KOPT-K1 (cell line): ENCODE results near the gene POU2F1.

ENCODE experiments used
- H3K27ac ChIP-seq: fragments of 200-600 bp; sonication (generic); 2 replicates; pipeline ENCODE4 v1.5.1; 2016; ENCODE audit warnings: antibody characterized with exemption, mild to moderate bottlenecking, low read depth, low read length; ENCODE audit not compliant: poor library complexity, severe bottlenecking
- H3K36me3 ChIP-seq: fragments of 200-600 bp; sonication (generic); 2 replicates; pipeline ENCODE4 v1.5.1; 2017; ENCODE audit warnings: antibody characterized with exemption, mild to moderate bottlenecking, low read length, moderate library complexity; ENCODE audit not compliant: insufficient read depth
- H3K9me3 ChIP-seq: fragments of 200-600 bp; sonication (generic); 2 replicates; pipeline ENCODE4 v1.5.1; 2017; ENCODE audit warnings: antibody characterized with exemption, low read length, mild to moderate bottlenecking; ENCODE audit not compliant: insufficient read depth, poor library complexity, severe bottlenecking

POU2F1 gene

DNA sequence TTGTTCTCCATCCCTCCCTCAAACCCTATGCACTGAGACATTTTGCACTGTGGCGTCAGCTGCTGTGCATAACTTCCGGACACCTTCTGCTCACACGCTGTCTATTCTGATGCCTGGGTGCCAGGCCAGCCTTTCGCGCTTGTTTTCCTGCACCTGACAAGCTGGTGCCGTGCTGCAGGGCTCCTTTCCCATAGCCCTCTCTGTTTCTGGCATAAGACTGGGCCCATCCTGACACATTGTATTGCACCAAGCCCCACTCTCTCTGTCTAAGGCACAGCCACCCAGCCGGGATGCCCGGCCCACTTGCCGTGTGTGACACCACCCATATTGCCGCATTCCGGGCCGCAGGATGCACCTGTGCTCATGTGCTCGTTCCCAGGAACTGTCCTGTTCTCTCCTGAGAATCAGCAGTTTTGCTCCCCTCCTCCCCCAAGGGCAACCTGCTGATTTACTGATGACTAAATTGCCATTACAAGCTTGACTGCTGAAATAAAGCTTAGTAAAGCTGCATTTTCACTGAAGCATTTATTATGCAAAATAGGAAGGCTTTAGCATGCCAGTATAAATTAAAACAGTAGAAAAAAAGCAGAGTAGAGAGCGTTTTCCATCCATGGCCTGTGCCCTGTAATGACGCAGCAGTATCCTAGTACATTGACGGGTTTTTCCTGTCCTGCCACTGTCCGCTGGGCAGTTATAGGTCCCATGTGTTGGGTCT, 209.6 kb downstream of the POU2F1 start:
- Histone ChIP-seq H3K27ac (no peak overlapping the region), H3K36me3 (peaks cover 58% of the 10 kb centered on the region), H3K9me3 (no peaks in the 10 kb centered on the region)

DNA sequence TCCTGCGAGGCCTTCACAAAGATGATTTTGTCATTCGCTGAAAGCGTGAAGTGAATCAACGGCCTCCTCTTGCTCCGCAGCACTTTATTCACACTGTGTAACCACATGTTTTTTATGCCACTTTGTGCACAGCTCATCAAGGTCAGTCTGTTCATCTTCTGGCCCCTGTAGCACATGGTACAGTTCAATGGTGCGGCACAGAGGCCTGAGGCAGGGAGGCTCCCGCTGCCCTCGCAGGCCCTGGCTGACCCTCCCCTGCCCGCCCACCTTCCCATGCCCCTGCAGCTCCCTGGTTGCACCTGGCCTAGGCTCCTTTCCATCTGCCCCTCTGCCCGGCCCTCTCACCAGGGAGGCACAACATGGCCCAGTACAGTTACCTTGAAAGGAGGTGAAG, 210.2 kb downstream of the POU2F1 start:
- peaks cover 64% of the 10 kb centered on the region for H3K36me3 ChIP-seq
- no peak overlapping the region for H3K27ac ChIP-seq
- H3K9me3 ChIP-seq: no peaks in the 10 kb centered on the region

DNA sequence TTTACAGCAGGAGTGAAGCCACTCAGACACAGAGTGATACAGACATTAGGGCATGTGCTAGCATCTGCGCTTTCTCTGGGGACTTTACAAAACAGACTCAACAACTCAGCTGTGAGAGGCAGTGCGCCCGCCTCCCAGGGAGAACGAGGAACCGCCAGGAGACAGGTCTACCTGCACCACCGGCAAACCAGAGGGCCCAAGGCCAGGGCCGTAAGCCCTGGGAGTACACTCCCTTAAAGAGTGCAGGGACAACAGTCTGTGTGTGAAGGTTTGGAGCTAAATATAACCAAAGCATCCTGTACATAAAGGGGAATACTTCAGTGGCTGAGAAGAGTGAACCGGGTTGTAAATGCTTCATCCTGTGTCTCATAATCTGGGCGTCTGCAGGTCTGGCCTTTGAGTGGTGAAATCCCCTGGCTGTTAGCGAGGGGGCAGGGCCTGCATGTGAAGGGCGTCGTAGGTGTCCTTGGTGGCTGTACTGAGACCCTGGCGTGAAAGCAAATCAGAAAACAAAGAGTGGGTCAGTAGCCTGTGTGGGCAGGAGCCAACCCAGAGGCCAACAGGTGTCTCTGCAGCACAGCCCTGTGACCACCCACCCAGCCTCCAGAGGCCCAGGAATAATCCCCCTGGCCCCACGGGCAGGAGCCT, 210.7 kb downstream of the POU2F1 start:
- H3K9me3 ChIP-seq: no peaks in the 10 kb centered on the region
- H3K36me3 ChIP-seq: peaks cover 69% of the 10 kb centered on the region
- no peak overlapping the region for H3K27ac ChIP-seq

DNA sequence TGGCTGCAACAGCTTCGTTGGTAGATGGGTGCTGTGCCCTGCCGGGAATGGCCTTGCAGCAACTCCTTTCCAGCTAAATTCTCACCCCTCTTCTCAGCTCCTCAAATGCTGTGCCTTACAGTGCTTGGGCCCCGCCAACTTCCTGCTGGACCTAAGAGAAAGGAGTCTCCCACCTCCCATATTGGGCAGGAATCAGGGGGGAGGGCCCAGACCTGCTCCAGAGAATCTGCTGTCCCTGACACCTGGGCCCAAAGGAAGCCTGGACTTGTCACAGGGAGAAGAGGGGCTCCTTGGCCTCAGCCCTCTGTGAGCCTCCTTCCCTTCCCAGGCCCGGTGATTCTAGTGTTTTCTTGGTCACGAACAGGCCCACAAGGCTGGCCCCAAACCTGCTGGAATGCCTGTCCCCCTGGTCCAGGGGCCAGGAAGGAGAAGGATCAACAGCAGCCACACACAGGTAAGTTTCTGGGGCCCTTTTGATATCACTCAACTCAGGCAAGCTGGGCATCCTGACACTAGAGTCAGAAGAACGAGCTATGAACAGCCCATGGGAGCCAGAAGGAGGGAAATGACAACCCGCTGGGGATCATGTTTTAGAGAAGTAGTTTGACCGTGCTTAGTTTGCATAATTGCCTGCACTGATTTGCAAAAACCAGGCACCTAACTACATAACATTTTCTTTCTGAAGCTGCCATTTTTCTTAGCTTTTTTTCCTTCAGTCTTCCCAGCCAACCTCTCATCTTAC, 211.4 kb downstream of the POU2F1 start:
- Histone ChIP-seq H3K36me3 (peaks cover 76% of the 10 kb centered on the region), H3K27ac (no peak overlapping the region), H3K9me3 (no peaks in the 10 kb centered on the region)

DNA sequence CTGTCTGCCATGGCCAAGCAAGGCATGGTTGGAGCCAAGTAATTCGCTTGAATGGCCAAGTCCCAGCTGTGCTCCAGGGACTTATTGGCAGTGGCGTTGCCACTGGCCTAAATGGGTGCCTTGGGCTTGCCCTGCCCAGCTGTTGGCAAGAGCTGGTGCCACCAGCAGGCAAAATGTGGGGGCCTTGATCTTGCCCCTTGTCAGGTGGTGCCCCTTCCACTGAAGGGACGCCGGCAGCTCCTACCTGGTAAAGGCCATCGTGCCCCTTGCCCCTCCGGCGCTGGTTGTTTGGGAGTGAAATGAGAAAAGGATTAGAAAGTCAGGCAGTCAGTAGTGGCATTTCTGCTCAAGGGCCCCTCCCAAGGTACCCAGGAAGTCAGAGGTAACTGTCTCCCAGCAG, 212.1 kb downstream of the POU2F1 start:
- H3K27ac ChIP-seq: no peak overlapping the region
- H3K9me3 ChIP-seq: no peaks in the 10 kb centered on the region
- peaks cover 83% of the 10 kb centered on the region for H3K36me3 ChIP-seq

DNA sequence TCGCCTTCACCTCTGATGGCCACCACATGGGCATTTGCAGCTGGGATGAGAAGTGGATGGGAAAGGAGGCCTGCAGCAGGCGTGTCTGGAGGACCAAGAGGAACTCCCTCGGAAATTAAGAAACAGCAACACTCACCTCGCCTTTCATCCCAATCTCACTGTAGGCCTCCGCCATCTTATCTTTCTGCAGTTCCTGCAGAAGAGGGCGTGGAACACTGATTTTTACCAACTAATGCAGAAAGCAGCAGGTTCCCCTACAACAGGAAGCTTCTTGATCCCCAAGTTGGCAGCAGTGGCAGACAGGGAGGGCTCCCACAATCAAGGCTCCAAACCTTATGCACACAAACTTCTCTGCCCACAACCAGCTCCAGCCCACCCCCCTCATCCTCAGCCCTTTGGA, 213.2 kb downstream of the POU2F1 start:
- H3K36me3 ChIP-seq: peaks cover 94% of the 10 kb centered on the region
- no peak overlapping the region for H3K27ac ChIP-seq
- no peaks in the 10 kb centered on the region for H3K9me3 ChIP-seq

DNA sequence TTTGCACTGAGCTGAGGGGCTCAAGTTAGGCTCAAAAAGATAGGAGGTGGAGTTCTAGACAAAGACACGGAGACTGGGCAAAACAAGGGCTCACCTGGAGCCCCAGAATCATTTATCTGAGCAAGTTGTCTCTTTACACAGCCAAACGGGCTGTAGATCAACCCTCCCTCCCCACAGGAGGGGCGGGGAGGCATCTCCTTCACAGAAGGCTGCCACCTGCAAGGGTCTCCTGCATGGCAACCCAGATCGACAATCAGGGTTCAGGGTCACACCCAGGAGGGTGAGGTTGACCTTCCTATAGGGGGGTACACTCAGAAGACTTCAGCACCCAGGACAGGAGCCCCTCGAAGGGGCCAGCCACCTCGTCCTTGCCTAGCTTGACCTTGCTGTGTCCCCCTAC, 213.6 kb downstream of the POU2F1 start:
- Histone ChIP-seq H3K9me3 (no peaks in the 10 kb centered on the region), H3K36me3 (peaks cover 98% of the 10 kb centered on the region), H3K27ac (no peak overlapping the region)

DNA sequence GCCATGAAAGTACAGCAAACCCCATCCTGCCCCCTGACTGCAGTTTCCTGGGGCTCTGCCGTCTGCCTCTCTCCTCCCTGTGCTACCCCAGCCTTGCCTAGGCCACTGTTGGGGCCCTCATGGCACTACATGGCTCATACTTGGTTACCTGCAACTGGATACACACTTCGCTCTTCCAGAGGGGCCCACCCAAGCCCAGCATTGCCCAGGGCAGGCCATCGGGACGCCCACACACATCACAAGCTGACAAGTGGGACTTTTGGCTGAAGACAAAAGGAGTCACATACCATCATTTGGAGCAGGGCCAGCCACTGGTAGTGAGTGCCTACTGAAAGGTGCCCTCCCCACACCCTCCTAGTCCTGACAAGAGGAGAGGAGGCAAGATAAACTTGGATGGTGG, 214.8 kb downstream of the POU2F1 start:
- H3K36me3 ChIP-seq: peaks cover 98% of the 10 kb centered on the region
- no peak overlapping the region for H3K27ac ChIP-seq

DNA sequence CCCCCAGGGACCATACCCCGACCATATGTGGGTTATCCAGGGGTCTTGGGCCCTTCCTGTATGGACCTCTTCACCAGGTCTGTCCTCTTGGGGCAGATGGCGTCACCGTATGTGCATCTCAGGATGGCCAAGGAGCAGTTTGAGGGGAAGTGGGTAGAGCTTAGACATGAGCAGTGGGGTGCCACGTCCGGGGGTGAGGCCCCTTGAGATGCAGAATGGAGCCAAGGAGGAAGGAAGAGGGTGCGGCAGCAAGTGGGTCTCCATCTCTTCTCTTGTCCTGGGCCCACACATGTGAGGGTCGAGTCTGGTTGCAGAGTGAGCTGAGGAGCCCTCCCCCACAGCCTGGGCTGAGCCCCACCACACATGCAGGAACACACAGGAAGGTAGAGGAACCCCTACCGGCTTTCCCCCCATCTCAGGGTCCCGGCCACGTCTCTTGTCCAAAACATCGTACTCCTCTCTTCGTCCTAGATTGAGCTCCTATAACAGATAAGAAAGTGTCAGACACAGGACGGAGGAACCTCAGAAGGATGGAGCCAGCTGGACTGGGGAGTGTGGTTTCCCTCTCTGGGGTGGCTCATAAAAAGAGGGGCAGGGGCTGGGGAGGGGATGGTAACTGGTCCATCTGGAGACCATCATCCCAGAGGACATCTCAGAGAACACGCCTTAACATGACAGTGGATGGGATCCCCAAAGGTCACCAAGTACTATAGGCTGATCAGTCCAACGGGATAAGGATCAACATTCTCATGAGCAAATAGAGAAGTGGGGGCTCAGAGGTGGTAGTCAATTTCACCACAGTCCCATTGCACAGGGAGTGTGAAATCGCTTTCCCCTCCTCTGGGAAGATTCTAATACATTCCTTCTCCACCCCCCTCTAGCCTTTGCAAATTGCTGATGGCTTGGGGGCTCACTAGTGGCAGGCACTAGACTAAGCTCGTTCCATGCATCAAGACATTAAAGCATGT, 217.8 kb downstream of the POU2F1 start:
- H3K27ac ChIP-seq: no peak overlapping the region
- no peaks in the 10 kb centered on the region for H3K9me3 ChIP-seq
- peaks cover 96% of the 10 kb centered on the region for H3K36me3 ChIP-seq

More for the DNA sequence above, 214.8 kb downstream of the POU2F1 start:
- no peaks in the 10 kb centered on the region for H3K9me3 ChIP-seq

DNA sequence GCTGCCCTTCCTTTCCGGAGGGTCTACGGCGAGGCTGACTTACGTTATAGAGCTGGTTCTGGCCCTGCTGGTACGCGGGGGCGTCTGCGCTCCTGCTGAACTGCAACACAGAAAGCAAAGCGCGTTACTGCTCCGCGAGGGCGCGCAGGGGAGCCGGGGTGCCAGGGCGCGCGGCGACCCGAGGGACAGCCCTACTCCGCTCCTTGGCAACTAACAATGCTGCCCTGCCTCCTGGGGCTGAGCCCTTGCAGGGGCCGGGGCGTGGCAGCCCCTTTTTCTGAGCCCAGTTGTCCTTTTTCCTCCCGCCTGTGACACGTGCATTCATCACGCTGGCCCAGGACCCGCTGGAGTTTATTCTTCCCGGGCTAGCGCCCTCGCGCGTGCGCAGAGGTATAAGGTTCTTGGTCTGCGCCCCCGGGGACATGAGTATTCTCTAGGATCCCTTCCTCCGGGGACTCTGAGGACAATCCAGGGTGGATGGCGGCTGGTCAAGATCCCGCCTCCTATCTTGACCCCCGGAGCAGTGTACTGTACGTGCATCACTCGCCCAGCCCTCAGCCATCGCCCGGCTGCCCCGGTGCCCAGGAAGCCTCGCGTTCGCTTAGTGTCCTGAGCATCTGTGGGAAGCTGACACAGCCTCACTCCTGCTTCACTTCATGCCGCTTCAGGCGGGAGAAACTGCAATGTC, 218.8 kb downstream of the POU2F1 start:
- H3K36me3 ChIP-seq: peaks cover 96% of the 10 kb centered on the region
- H3K9me3 ChIP-seq: no peaks in the 10 kb centered on the region
- no peak overlapping the region for H3K27ac ChIP-seq

DNA sequence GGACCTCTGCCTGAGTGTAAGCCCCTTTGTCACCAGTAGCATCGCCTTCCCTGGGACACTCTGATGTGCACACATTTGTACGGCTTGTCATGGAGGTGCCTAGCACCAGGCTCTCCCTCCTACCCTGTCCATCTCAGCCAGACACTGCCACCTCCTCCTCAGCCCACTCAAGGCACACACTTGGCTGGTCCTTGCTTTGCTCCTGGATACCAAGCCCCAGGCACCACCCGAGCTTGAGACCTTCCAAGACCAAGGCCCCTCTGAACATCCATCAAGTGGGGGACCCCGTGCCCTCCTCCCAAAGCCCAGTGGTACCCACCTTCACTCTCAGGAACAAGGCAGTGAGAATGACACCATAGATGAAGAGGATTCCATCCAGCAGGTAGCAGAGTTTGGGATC, 219.7 kb downstream of the POU2F1 start:
- no peaks in the 10 kb centered on the region for H3K9me3 ChIP-seq
- H3K27ac ChIP-seq: no peak overlapping the region
- H3K36me3 ChIP-seq: peaks cover 97% of the 10 kb centered on the region

DNA sequence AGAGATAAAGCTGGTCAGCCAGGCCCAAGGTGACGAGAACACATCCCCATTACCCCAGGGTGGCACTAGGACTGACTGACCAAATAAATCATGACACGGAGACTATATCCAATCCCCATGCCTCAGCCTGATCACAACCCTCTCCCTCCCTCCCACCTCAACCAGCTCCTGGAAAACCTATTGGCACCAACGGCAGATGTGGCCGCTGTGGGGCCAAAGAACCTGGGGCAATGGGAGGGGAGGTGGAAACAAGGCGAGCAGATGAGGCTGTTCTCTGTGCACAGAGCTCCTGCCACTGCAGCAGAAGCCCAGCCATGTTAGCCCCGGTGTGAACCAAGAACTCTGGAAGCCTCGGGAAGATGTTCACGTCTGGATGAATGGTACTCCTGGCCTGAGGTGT, 220.1 kb downstream of the POU2F1 start:
- H3K27ac ChIP-seq: no peak overlapping the region
- no peaks in the 10 kb centered on the region for H3K9me3 ChIP-seq
- H3K36me3 ChIP-seq: peaks cover 97% of the 10 kb centered on the region

DNA sequence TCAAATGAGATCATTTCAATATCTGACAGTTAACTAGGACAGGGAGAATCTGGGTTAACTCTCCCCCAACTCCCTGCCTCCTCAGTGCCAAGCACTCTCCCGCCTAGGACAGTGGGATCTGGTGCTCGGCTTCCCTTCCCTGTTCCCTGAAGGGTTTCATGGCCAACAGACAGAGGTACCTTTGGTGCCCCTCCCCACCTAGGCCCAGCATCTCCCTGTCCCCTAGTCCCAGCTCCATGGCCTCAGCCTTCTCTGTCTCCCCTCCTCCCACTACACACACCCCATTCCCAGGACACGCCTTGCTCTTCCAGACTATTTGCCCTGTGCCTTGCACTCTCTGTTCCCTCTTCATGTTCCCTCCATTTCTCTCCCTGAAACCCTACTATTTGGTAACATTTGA, 220.5 kb downstream of the POU2F1 start:
- Histone ChIP-seq H3K36me3 (peaks cover 97% of the 10 kb centered on the region), H3K9me3 (no peaks in the 10 kb centered on the region), H3K27ac (no peak overlapping the region)

DNA sequence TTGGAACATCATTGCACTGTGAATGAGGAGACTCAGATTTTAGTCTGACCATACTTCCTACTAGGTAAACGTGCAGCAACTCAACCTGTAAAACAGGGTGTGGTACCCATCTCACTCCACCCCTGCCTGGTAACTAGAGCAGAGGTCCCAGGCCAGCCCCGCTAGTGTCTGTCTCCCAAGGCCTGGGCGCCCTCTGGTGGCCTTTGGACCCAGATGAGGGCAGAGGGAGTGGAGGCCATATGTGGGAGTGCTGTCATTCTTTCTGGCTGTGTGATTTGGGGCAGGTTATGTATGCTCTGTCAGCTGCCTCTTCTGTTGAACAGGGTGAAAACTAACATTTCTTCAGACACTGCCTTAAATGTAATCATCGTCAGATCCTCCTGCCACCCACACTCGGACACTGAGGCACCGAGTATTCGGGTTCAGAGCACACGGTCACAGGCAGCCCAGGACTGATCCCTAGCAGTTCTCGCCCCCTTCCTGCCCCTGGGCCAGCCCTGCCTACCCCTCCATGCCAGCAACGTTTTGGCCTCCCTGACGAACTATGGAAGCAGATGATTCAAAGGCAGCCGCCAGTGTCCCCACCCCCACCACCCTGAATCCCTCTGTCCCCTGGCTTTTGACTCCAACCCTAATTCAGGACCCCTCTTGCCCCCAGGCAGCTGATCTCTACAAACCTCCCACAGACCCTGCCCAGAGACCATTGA, 221.6 kb downstream of the POU2F1 start:
- Histone ChIP-seq H3K27ac (no peak overlapping the region), H3K36me3 (peaks cover 96% of the 10 kb centered on the region)

More for the DNA sequence above, 221.6 kb downstream of the POU2F1 start:
- H3K9me3 ChIP-seq: no peaks in the 10 kb centered on the region
